ENCODE data around the gene SCUBE3.

SCUBE3 gene

DNA sequence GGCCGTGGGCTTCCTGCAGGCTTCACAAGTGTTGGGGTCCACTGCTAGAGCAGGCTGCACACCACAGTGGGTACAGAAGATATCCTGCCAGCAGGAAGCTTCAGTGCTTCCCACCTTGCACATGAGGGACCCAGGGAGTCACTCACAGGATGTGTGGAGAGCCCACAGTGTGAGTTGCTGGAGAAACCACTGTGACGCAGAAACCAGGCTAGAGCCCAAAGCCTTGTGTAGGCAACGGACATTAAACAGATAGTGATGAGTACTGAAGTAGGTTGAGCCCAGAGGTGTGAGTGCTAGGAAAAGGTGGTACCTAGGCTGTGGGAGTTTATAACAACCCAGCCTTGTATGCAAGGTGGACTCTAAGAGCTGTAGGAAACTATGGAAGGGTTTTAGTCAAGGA is 65.0 kb downstream of the SCUBE3 start:
- no peak for DNase-seq

- DNase-seq: no peak
These were observed 67.1 kb downstream of the SCUBE3 start for GRCh38 chr6:35280903-35281302.

GRCh38 chr6:35282472-35282871 is 68.7 kb downstream of the SCUBE3 start:
- no peak for DNase-seq

DNA sequence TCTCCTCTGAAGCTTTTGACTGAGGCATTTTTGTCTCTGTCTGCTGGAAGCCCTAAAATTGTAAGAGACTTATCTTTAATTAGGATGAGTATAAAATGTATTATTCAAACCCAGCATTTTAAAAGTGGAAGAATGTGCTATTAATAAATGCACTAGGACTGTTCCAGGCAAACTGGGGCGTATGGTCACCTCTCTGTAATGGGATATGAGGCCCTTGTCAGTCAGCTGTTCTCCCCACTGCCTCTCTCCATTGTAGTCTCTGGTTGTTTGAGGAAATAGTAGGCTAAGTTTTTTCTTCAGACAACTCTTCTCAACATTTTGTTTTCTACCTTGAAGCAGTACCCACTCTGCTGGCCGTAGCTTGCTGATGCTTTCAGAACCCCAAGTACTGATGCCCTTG is 69.6 kb downstream of the SCUBE3 start:
- no peak for DNase-seq

DNA sequence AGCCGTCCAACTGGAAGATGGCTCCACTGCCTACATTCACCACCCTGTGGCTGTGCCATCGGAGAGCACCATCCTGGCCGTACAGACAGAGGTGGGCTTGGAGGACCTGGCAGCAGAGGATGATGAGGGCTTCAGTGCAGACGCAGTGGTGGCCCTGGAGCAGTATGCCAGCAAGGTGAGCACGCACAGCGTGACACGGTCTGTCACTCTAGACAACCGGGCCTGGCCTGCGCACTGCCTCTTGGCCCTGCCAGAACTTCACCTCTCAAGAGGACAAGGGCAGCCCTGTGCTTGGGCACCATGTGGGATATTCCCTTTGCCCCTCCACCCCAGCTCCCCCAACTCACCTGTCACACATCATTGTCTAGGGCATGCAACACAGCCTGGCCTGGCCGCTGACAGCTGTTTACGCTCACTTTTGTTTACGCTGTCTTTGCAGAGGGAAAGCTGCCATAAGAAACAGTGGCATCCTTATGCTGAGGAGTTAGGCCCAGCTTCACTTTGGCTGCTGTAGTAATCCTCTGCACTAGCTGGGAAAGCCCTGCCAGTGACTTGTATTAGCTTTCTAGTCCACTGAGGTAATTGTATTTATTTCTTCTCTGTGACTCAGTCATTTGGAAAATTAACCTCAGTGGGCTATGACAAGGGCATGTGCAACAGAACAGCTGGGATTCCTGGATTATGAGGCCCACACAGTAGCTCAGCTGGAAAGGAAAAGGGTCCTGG is 74.1 kb downstream of the SCUBE3 start:
- DNase-seq: peak; percentile 9

DNA sequence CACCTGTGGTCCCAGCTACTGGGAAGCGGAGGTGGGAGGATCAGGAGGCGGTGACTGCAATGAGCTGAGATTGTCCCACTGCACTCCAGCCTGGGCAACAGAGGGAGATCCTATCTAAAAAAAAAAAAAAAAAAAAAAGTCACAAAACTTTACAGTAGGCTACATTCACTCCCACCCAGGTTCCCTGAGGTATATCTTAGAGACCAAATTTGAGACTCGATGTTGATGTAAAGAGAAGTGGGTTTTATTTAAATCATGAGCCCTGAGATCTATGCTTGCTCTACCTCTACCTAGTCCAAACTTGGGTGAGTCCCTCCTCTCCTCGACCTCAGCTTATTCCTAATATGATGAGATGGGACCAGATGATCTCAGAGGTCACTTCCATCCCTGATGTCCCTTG is 75.1 kb downstream of the SCUBE3 start:
- no peak for DNase-seq

- DNase-seq: no peak
These were observed 77.7 kb downstream of the SCUBE3 start for GRCh38 chr6:35291491-35291890.

DNA sequence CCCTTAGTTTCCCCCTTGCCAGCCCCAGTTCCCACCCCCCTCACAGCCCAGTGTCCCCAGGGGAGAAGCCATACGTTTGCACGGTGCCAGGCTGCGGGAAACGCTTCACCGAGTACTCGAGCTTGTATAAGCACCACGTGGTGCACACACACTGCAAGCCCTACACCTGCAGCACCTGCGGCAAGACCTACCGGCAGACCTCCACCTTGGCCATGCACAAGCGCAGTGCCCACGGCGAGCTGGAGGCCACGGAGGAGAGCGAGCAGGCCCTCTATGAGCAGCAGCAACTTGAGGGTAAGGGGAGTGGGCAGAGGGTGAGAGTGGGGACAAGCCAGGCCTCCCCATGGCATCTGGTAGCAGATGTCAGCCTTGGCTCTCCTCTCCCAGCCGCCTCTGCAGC is 78.7 kb downstream of the SCUBE3 start:
- no peak for DNase-seq

GRCh38 chr6:35293681-35294080 is 79.9 kb downstream of the SCUBE3 start:
- no peak for DNase-seq

DNA sequence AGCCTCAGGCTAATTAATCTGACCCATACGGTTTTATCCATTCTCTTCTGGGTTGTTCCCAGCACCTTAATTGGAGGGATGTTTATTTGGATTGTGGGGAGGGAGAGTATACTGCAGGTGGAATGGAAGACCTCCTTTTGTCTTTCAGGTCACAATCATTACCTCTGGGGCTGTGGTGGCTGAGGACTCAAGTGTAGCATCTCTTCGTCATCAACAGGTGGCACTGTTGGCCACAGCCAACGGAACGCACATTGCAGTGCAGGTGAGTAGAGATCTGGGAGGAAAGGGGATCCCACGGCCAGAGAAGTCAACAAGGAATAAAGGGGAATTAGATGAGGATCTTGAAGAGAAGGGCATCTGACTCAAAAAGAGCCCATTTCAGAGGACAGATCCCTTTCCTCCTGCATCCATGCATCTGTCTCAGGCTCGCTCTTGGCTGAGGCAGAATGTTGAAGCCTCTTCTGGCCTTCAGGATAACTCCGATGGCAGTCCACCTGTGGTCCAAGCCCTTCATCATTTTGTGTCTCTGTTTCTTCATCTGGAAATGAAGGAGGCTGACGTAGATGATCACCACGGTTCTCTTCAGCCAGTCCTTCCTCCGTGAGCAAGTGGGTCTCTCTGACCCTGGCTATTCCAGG is 80.7 kb downstream of the SCUBE3 start:
- peak; percentile 24 for DNase-seq

GRCh38 chr6:35295036-35295435 is 81.3 kb downstream of the SCUBE3 start:
- DNase-seq: no peak

DNA sequence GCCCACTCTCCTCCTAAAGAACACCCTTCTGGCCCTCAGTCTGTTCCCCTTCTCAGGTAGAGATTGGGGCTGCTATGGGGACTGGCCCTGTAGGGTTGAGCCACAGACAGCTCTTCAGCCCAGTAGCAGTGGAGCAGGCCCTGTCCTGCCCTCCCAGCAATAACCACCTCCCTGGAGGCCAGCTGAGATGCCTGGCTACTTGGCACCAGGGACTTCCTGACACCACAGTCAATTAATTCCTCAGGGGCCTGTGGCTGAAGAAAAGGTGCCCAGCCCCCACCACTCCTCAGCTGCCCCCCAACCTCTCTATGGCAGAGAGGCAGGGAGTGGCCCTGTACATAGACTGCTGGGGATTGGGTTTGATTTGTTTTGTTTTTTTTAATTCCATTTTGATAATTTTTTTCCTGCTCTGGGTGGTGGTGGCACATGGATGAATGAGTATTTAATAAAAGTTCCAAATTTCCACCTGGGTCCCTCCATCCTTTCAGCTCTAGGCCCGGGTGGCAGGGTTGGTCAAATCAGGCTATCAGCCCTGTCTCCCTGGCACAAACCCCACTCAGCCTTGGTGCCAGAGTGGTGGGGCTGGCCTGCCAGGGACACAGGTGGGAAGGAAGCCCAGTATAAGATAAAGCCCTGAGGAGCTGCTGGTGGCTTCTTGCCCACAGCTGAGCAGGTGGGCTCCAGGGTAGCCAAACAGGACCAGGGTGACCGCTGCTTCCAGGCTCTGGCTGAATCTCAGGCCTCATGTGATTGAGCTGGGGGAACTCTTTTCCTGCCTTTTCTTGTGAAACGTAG is 82.0 kb downstream of the SCUBE3 start:
- no peak for DNase-seq

GRCh38 chr6:35296931-35297600 is 83.3 kb downstream of the SCUBE3 start:
- no peak for DNase-seq

DNA sequence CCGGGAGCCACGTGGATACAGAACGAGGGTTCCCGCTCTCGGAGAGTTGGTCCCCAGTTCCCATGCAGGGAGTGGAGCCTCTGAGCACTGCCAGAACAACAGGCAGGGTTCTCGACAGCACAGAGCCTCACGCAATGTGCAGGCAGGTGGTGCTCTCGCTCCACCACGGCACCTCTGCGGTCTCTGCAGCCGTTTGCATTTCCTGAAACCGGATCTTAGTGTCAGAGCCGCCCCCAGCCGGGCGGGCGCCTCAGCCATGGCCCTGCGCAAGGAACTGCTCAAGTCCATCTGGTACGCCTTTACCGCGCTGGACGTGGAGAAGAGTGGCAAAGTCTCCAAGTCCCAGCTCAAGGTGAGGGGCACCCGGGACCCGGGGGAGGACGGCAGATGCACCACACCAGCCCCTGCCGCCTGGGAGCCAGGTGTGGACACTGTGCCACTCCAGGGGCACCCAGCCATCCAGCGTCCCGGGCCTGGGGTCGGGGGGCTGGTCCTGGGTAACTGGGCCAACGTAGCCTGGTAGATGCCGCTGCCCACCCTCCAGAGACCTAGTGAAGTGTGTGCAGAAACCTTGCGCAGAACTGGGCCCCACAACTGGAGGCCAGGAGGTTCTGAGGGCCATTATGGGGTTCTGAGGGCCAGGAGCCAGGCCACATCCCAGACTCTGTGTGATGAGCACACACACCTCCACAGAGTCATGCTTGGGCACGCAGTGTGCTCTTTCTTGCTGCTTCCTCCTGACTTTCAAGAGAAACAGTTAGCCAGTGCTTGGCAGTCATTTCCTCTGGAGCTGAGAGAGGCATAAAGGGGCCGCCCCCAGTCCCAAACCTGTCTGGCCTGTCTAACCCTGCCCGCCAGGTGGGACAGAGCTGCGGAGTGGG is 84.1 kb downstream of the SCUBE3 start, which contains the start of gene DEF6:
TSS of gene DEF6 (plus strand) at position 218 of the 881 bp plus-strand sequence. CDS start at position 257, 39 bp downstream.
- DNase-seq: peak; percentile 82

DNA sequence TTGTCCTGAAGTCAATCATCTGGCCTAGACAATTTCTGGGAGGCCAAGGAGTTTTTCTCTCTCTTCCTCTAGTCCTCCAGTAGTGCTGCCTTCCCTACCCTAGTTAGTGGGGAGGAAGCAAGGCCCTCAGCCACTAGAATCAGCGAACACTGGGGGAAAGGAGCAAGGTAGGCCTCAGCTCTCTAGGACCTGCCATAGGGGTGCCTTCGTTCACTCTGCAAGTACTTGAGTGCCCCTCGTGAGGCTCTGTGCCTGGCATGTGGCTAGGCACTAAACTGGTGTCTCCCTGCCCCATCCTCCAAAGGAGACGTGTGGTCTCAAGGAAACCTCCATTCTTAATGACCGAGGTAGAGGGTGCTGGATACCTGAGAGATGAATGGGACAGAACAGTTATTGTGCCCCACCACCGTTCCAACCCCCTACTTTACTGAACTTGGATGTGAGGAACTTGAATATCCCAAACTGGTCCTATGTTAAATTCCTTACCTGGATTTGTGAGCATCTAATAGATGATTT is 84.9 kb downstream of the SCUBE3 start:
- no peak for DNase-seq

GRCh38 chr6:35299674-35300073 is 85.9 kb downstream of the SCUBE3 start:
- no peak for DNase-seq

DNA sequence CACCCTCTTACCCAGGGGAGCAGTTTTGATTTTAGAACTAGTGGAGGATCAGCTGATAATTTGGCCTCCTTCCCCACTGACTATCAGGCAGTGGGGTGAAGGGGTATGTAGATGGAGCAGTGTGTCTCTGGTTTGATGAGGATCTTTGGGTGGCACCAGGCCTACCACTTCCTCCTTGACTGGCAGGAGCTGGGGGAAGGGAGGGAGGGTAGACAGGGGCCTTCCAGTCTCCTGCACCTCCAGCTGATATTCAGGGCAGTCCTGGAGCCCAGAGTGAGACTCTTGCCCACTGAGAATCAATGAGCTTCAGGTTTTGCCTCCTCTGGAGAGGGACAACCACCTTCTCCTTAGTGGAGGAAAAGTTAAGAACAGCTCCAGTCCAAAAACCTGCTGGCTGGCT is 87.1 kb downstream of the SCUBE3 start:
- DNase-seq: no peak
